K562 (cell line): Measurements from ENCODE around the gene ANP32B. TPM values are rescaled to one million over a fixed set of nuclear protein-coding genes. Genes with fewer than 3 reads are reported as not detected.

Source experiments
- CBX8 ChIP-seq: fragments of 200-600 bp; sonication (generic); IDR thresholded peaks from 2 replicates; pipeline ENCODE4 v1.6.1; 2012; ENCODE audit warnings: borderline replicate concordance, mixed run types, low read depth, mild to moderate bottlenecking, moderate library complexity, mixed read lengths, low read length, control low read depth, inconsistent platforms; ENCODE audit not compliant: poor library complexity, severe bottlenecking; ENCODE audit errors: extremely low read depth
- DACH1 ChIP-seq: fragments of 450-650 bp; IDR thresholded peaks from 2 replicates; pipeline ENCODE4 v1.6.1; 2018; ENCODE audit not compliant: partially characterized antibody
- DNMT1 ChIP-seq: fragments of 450-650 bp; IDR thresholded peaks from 2 replicates; pipeline ENCODE4 v1.6.1; 2016; ENCODE audit warnings: antibody characterized with exemption, mild to moderate bottlenecking
- ETV5 ChIP-seq: sonication (generic); formaldehyde crosslinking; IDR thresholded peaks from 2 replicates; pipeline ENCODE4 v1.4.0; 2020; ENCODE audit warnings: low read depth, mild to moderate bottlenecking, missing genetic modification reagents
- HNRNPH1 ChIP-seq: fragments of 200-400 bp; formaldehyde crosslinking; optimal IDR thresholded peaks from 2 replicates; pipeline ENCODE3; 2017; ENCODE audit warnings: low read depth, mild to moderate bottlenecking, low read length, moderate library complexity
- HNRNPLL ChIP-seq: fragments of 200-400 bp; formaldehyde crosslinking; IDR thresholded peaks from 2 replicates; pipeline ENCODE4 v1.6.1; 2017; ENCODE audit warnings: low read length, low read depth, mild to moderate bottlenecking; ENCODE audit not compliant: poor library complexity, severe bottlenecking
- PHB ChIP-seq: fragments of 250-450 bp; sonication (Bioruptor Pico); IDR thresholded peaks from 2 replicates; pipeline ENCODE4 v1.5.0; 2021
- SIRT6 ChIP-seq: IDR thresholded peaks from one replicate; pipeline ENCODE4 v1.6.1; 2012; ENCODE audit warnings: low read depth, mild to moderate bottlenecking, control low read depth, inconsistent platforms, low read length, moderate library complexity
- SMAD2 ChIP-seq: fragments of 150-350 bp; IDR thresholded peaks from 2 replicates; pipeline ENCODE4 v1.6.1; 2014; ENCODE audit warnings: low read depth, mild to moderate bottlenecking, low read length
- ZC3H8 ChIP-seq: fragments of 450-650 bp; IDR thresholded peaks from 2 replicates; pipeline ENCODE4 v1.6.1; 2017
- ZFX ChIP-seq: sonication (generic); formaldehyde crosslinking; IDR thresholded peaks from 2 replicates; pipeline ENCODE4 v1.8.0; 2022; ENCODE audit warnings: mild to moderate bottlenecking, missing genetic modification reagents, moderate library complexity
- ZNF184 ChIP-seq: sonication (generic); formaldehyde crosslinking; IDR thresholded peaks from 2 replicates; pipeline ENCODE4 v1.5.0; 2020; ENCODE audit warnings: missing genetic modification reagents
- ZNF431 ChIP-seq: sonication (generic); formaldehyde crosslinking; IDR thresholded peaks from 2 replicates; pipeline ENCODE4 v1.8.0; 2022; ENCODE audit warnings: mild to moderate bottlenecking, missing genetic modification reagents
- polyA plus RNA-seq, 8 experiments: library from polyadenylated mRNA; depleted of rRNA in 4 of 8; stranded (reverse) in 5 of 8; unstranded in 3 of 8; fragments of >200 nt; fragmentation: Nextera tagmentation in 2 of 8; fragmentation: Illumina TruSeq in 1 of 8; extraction: Ambion mirVana in 2 of 8; extraction: Trizol in 1 of 8; gene quantifications; 2 replicates each; pipeline versions ENCODE4 v1.2.1 to v1.2.3, GENCODE V29; 2011 to 2014; ENCODE audit warnings: inconsistent platforms in 1 of 8, missing spikeins in 1 of 8
- total RNA-seq, 7 experiments: library from RNA; depleted of rRNA in 6 of 7; stranded (reverse); fragments of >200 nt in 6 of 7; fragmentation: Illumina TruSeq in 2 of 7; extraction: Trizol in 2 of 7; gene quantifications; 2 replicates each; pipeline versions ENCODE4 v1.2.1 to v1.2.3, GENCODE V29; 2011 to 2021; ENCODE audit warnings: low replicate concordance in 1 of 7
- TF ChIP-seq, protein P1 (sequence below), 2 experiments: fragments of 450-650 bp in 1 of 2; sonication (generic) in 1 of 2; formaldehyde crosslinking in 1 of 2; IDR thresholded peaks; 2 replicates each; pipeline versions ENCODE4 v1.7.1 to v1.9.0; 2016 to 2022; ENCODE audit warnings: inconsistent platforms in 1 of 2, mild to moderate bottlenecking in 1 of 2, missing genetic modification reagents in 1 of 2
- TF ChIP-seq, protein P2 (sequence below): fragments of 250-450 bp; sonication (Bioruptor Pico); IDR thresholded peaks from 2 replicates; pipeline ENCODE4 v1.8.0; 2021; ENCODE audit warnings: borderline replicate concordance, mild to moderate bottlenecking, moderate library complexity; ENCODE audit not compliant: poor library complexity, severe bottlenecking

Gene ANP32B
- total and polyA plus RNA-seq, 9 of the 15 experiments (the other 6 are each of a cell fraction or from before 2014, with no cell fraction given): 68.9 to 815 (median 141) TPM

DNA sequence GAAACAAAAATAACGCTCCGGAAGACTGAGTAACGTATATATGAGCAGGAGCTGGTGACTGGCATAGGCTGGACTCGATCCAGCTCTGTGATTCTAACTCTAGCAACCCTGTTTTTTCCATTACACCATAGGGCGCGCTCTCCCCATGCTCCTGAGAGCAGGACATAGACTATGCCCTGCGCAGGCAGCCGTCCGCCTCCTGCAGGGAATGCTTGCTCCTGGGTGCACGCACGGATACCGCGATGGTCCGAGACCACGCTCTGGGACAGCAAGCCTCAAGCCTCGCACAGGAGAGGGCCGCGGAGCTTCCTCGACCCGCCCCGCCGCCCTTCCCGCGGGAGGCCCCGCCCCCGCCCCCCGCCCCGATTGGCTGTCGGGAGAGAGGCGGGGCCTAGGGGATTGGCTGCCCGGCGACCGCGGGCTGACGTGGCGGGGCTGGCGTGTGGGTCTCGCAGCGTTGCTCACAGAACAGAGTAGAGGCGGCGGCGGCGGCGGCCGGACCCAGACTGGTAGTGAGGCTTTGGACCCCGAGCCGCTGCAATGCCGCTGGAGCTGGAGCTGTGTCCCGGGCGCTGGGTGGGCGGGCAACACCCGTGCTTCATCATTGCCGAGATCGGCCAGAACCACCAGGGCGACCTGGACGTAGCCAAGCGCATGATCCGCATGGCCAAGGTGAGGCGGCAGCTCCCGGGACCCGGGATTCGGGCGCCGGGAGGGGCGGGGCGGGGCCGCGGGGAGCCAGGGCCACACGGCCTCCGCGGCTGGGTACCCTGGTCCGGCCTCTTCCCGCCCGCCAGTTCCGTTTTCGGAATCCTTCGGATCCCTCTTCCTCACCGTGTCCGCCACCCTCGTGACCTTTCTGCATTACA is 73.4 kb downstream of the ANP32B start, which contains the start of gene NANS (continued):
- TF ChIP-seq ZNF431 (CRISPR knock-in tag) (no peak), HNRNPH1 (no peak), ETV5 (CRISPR knock-in tag) (no peak; the same call in 1 of the 2 replicates), PHB (CRISPR knock-in tag) (no peak), SMAD2 (no peak), ZNF184 (no peak), ZC3H8 (no peak), HNRNPLL (peak; percentile 42), CBX8 (no peak), SIRT6 (no peak), DACH1 (no peak), ZFX (CRISPR knock-in tag) (peak; percentile 88), DNMT1 (no peak)
- TF ChIP-seq, protein P1, sequence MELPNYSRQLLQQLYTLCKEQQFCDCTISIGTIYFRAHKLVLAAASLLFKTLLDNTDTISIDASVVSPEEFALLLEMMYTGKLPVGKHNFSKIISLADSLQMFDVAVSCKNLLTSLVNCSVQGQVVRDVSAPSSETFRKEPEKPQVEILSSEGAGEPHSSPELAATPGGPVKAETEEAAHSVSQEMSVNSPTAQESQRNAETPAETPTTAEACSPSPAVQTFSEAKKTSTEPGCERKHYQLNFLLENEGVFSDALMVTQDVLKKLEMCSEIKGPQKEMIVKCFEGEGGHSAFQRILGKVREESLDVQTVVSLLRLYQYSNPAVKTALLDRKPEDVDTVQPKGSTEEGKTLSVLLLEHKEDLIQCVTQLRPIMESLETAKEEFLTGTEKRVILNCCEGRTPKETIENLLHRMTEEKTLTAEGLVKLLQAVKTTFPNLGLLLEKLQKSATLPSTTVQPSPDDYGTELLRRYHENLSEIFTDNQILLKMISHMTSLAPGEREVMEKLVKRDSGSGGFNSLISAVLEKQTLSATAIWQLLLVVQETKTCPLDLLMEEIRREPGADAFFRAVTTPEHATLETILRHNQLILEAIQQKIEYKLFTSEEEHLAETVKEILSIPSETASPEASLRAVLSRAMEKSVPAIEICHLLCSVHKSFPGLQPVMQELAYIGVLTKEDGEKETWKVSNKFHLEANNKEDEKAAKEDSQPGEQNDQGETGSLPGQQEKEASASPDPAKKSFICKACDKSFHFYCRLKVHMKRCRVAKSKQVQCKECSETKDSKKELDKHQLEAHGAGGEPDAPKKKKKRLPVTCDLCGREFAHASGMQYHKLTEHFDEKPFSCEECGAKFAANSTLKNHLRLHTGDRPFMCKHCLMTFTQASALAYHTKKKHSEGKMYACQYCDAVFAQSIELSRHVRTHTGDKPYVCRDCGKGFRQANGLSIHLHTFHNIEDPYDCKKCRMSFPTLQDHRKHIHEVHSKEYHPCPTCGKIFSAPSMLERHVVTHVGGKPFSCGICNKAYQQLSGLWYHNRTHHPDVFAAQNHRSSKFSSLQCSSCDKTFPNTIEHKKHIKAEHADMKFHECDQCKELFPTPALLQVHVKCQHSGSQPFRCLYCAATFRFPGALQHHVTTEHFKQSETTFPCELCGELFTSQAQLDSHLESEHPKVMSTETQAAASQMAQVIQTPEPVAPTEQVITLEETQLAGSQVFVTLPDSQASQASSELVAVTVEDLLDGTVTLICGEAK (IDR thresholded peaks at IDR 0.05): 0 out of 2 replicates have a peak, but pooled peaks have one; percentile 2
- TF ChIP-seq, protein P1 (CRISPR knock-in tag; IDR thresholded peaks at IDR 0.05): no peak
- TF ChIP-seq, protein P2, sequence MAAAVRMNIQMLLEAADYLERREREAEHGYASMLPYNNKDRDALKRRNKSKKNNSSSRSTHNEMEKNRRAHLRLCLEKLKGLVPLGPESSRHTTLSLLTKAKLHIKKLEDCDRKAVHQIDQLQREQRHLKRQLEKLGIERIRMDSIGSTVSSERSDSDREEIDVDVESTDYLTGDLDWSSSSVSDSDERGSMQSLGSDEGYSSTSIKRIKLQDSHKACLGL (CRISPR knock-in tag): peak; percentile 19
